Stimulated activated CD8-positive, alpha-beta memory T cell treated with anti-CD3 and anti-CD28 coated beads, Interleukin-12 subunit alpha, Interleukin-12 subunit beta, amount 100 ng/mL, for 1 hour (primary cell): ENCODE data around the gene SLC16A8.

Source experiments
- DNase-seq: peaks from one replicate; pipeline ENCODE4 v3.0.0-alpha.2; 2020; ENCODE audit warnings: low read depth

SLC16A8 gene

DNA sequence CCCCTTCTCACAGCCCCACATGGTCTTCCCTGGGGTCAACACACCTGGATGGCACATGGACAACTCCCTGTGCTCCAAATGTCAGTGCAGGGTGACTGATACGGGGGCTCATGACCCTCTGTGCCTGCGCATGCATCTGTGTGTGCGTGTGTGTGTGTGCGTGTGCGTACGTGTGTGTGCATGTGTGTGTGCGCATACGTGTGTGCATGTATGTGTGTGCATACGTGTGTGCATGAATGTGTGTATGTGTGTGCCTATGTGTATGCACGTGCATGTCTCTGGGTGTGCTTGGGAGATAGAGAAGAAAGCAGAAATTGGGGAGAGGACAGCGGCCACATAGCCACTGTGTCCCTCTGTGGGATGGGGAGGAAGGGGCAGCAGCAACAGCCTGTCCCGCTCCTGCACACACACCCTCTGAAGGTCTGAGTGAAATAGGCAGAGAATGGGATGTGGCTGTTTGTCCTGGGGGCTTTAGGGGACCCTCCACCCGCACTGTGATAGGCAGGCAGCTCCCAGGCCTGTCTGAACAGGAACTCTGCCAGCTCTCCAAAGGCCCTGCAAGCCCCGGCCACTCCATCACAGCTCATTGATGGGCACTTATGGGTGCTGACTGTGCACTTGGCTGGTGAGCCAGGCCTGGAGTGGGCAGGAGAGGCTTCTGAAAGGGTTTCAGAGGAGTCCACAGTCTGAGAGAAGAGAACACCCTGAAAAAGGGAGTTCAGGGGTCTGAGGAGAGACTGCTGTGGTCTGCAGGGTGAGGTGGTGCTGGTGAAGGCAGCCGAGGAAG, 55.4 kb downstream of the SLC16A8 start:
- DNase-seq, result no peak
